HepG2 (cell line): ENCODE results near the gene DLX6. TPM values are rescaled to one million over a fixed set of nuclear protein-coding genes. Genes with fewer than 3 reads are reported as not detected.

Experiments used
- ATAC-seq: fragments of 200-7000 bp; cut with Tn5 transposase; 3 replicates; pipeline ENCODE4 v1.9.1; 2020; ENCODE audit warnings: mild to moderate bottlenecking, moderate library complexity
- BruUV-seq: library from RNA; stranded (reverse); fragments of 400-500 nt; replicated peaks from 2 replicates; lab custom pipeline; 2021; lab: Mats Ljungman, UMichigan
- CTCF ChIA-PET: fragments of 300-600 bp; formaldehyde crosslinking; extraction: SDS; loops from one replicate; lab custom pipeline; 2021; ENCODE audit warnings: low total read pairs, inconsistent platforms, low intra/inter-chr PET ratio; lab: Yijun Ruan, JAX
- POLR2A ChIA-PET: fragments of 350-600 bp; sonication (Branson Sonifier 250); formaldehyde crosslinking; loops from one replicate; lab custom pipeline; 2020; ENCODE audit warnings: antibody characterized with exemption, inconsistent platforms; lab: Yijun Ruan, JAX
- DNase-seq: peaks from one replicate; pipeline ENCODE4 v3.0.0-alpha.2; 2015; ENCODE audit warnings: low spot score
- FAIRE-seq: peaks from 3 replicates; lab custom pipeline; 2011; peaks lifted over from hg19 to GRCh38; lab: Jason Lieb, UNC
- H2AFZ ChIP-seq: one replicate; pipeline ENCODE4 v1.6.1; 2011; ENCODE audit warnings: low read length, inconsistent platforms
- H3K27ac ChIP-seq: fragments of 300-600 bp; 3 replicates; pipeline ENCODE4 v1.8.0; 2011; ENCODE audit warnings: mixed run types, mild to moderate bottlenecking, mixed read lengths, low read length, inconsistent platforms; ENCODE audit not compliant: insufficient read depth; ENCODE audit errors: extremely low read length
- H3K27me3 ChIP-seq, 2 experiments: fragments of 200-600 bp in 1 of 2; 2 replicates in 1 of 2; 3 replicates in 1 of 2; pipeline versions ENCODE4 v1.6.0 to v1.8.0; 2011; ENCODE audit warnings: low read length in 2 of 2, mild to moderate bottlenecking in 2 of 2, moderate library complexity in 2 of 2, inconsistent platforms in 1 of 2; ENCODE audit not compliant: insufficient read depth in 2 of 2, control insufficient read depth in 1 of 2
- H3K36me3 ChIP-seq, 2 experiments: fragments of 200-600 bp in 1 of 2; replicated peaks in 1 of 2; 2 replicates in 1 of 2; 3 replicates in 1 of 2; pipeline versions ENCODE4 v1.5.1 to v1.8.0; 2011; ENCODE audit warnings: low read length in 2 of 2, inconsistent platforms in 1 of 2; ENCODE audit not compliant: insufficient read depth in 2 of 2, control insufficient read depth in 1 of 2
- H3K4me1 ChIP-seq: 2 replicates; pipeline ENCODE4 v1.5.1; 2012; ENCODE audit warnings: low read length, inconsistent platforms; ENCODE audit not compliant: insufficient read depth
- H3K4me2 ChIP-seq: 2 replicates; pipeline ENCODE4 v1.6.0; 2011; ENCODE audit warnings: low read depth, low read length, inconsistent platforms
- H3K4me3 ChIP-seq, 3 experiments: fragments of 200-600 bp in 1 of 3; sonication (generic), shearing (Covaris generic) in 1 of 3; replicated peaks in 1 of 3; 2 replicates each; pipeline ENCODE4 v1.5.1; 2011 to 2016; ENCODE audit warnings: low read length in 3 of 3, inconsistent platforms in 2 of 3, low read depth in 2 of 3, mild to moderate bottlenecking in 2 of 3, control low read depth in 1 of 3, mixed read lengths in 1 of 3; ENCODE audit not compliant: insufficient read depth in 1 of 3
- H3K79me2 ChIP-seq: one replicate; pipeline ENCODE4 v1.6.1; 2011; ENCODE audit warnings: low read length, inconsistent platforms; ENCODE audit not compliant: insufficient read depth
- H3K9ac ChIP-seq: 2 replicates; pipeline ENCODE4 v1.6.0; 2011; ENCODE audit warnings: mild to moderate bottlenecking, low read depth, low read length, inconsistent platforms; ENCODE audit not compliant: insufficient read depth
- H3K9me3 ChIP-seq: 2 replicates; pipeline ENCODE4 v1.5.1; 2012; ENCODE audit warnings: mild to moderate bottlenecking, low read length
- H4K20me1 ChIP-seq: 2 replicates; pipeline ENCODE4 v1.6.0; 2011; ENCODE audit warnings: inconsistent platforms, mild to moderate bottlenecking, low read length, moderate library complexity; ENCODE audit not compliant: insufficient read depth
- DNMT1 ChIP-seq: sonication (generic); formaldehyde crosslinking; IDR thresholded peaks from 2 replicates; pipeline ENCODE4 v1.5.1; 2020; ENCODE audit warnings: mild to moderate bottlenecking, missing genetic modification reagents
- FOSL2 ChIP-seq: sonication (generic); formaldehyde crosslinking; IDR thresholded peaks from 2 replicates; pipeline ENCODE4 v1.4.0; 2020; ENCODE audit warnings: missing genetic modification reagents
- HBP1 ChIP-seq: IDR thresholded peaks from 2 replicates; pipeline ENCODE4 v1.6.1; 2016; ENCODE audit warnings: low read depth, control low read depth
- HNF1B ChIP-seq: sonication (generic); formaldehyde crosslinking; IDR thresholded peaks from 2 replicates; pipeline ENCODE4 v1.5.1; 2020; ENCODE audit warnings: mild to moderate bottlenecking, moderate library complexity, missing genetic modification reagents
- IKZF5 ChIP-seq: IDR thresholded peaks from 2 replicates; pipeline ENCODE4 v1.6.1; 2018; ENCODE audit warnings: missing genetic modification reagents, mild to moderate bottlenecking, missing compliant biosample characterization
- KMT2A ChIP-seq: sonication (generic); formaldehyde crosslinking; IDR thresholded peaks from 2 replicates; pipeline ENCODE4 v1.4.0; 2020; ENCODE audit warnings: missing genetic modification reagents
- MAX ChIP-seq: IDR thresholded peaks from 2 replicates; pipeline ENCODE4 v1.6.1; 2012; ENCODE audit warnings: inconsistent platforms
- NFIC ChIP-seq: IDR thresholded peaks from 2 replicates; pipeline ENCODE4 v1.6.1; 2012; ENCODE audit warnings: mild to moderate bottlenecking, low read length, inconsistent platforms
- SRY ChIP-seq: sonication (generic); formaldehyde crosslinking; IDR thresholded peaks from 2 replicates; pipeline ENCODE4 v1.8.0; 2022; ENCODE audit warnings: mild to moderate bottlenecking, missing genetic modification reagents
- TEAD3 ChIP-seq: optimal IDR thresholded peaks from 2 replicates; pipeline ENCODE3; 2016; ENCODE audit warnings: borderline replicate concordance
- ZBTB46 ChIP-seq: sonication (generic); formaldehyde crosslinking; IDR thresholded peaks from 2 replicates; pipeline ENCODE4 v1.4.0; 2020; ENCODE audit warnings: mild to moderate bottlenecking, missing genetic modification reagents, borderline replicate concordance
- ZNF569 ChIP-seq: sonication (generic); formaldehyde crosslinking; IDR thresholded peaks from 2 replicates; pipeline ENCODE4 v1.5.0; 2020; ENCODE audit warnings: mild to moderate bottlenecking, missing genetic modification reagents, moderate library complexity, borderline replicate concordance
- ZNF644 ChIP-seq: IDR thresholded peaks from 2 replicates; pipeline ENCODE4 v1.6.1; 2016; ENCODE audit warnings: low read depth
- ZSCAN9 ChIP-seq: IDR thresholded peaks from 2 replicates; pipeline ENCODE4 v1.6.1; 2016; ENCODE audit warnings: borderline replicate concordance
- WGBS: methylation state at CpG from one replicate; pipeline ENCODE4 v1.1.6; 2017; ENCODE audit warnings: low lambda C conversion rate; 5-methylcytosine and 5-hydroxymethylcytosine counted together
- in situ Hi-C: cut with HindIII; loops from 2 replicates; pipeline ENCODE4 v1.10.0; 2017; ENCODE audit warnings: low pct_unique_long_range_greater_than_20kb; ENCODE audit not compliant: extremely low pct_ligation_motif_present
- intact Hi-C: fragments of 100-400 bp; cut with micrococcal nuclease; formaldehyde crosslinking; loops from one replicate; pipeline ENCODE4 v1.10.0; 2022; ENCODE audit not compliant: unreplicated experiment
- polyA plus RNA-seq, 8 experiments: library from polyadenylated mRNA; depleted of rRNA in 3 of 8; stranded (reverse) in 7 of 8; unstranded in 1 of 8; fragments of >200 nt; fragmentation: Illumina TruSeq in 4 of 8; extraction: Trizol in 4 of 8; gene quantifications; 2 replicates each; pipeline versions ENCODE4 v1.2.1 to v1.2.3, GENCODE V29; 2011 to 2016; ENCODE audit warnings: low read depth in 4 of 8, missing spikeins in 1 of 8, mixed read lengths in 1 of 8; ENCODE audit not compliant: insufficient read depth in 1 of 8
- total RNA-seq, 5 experiments: library from RNA; depleted of rRNA; stranded (reverse); fragments of >200 nt; fragmentation: Illumina TruSeq; extraction: Trizol; gene quantifications; 2 replicates each; pipeline ENCODE4 v1.2.3, GENCODE V29; 2016; ENCODE audit warnings: low read depth in 1 of 5

Gene DLX6
- total and polyA plus RNA-seq, 2 of the 13 experiments (the other 11 are each of a cell fraction or from before 2014, with no cell fraction given): 3.5 to 5.5 TPM

GRCh38 chr7:96982586-96982985 is 22.8 kb upstream of the DLX6 start:
- Histone ChIP-seq H3K9me3 (no peaks in the 10 kb centered on the region), H3K9ac (no peak overlapping the region), H3K27me3 (no peaks in the 10 kb centered on the region), H3K4me2 (no peak overlapping the region), H3K79me2 (no peaks in the 10 kb centered on the region), H3K36me3 (no peaks in the 10 kb centered on the region; a peak in 1 of 5 replicates), H3K27ac (no peak overlapping the region), H4K20me1 (no peaks in the 10 kb centered on the region; the same call in 1 of the 2 replicates), H3K4me3 (no peak overlapping the region), H3K4me1 (peaks cover 31% of the 10 kb centered on the region), H2AFZ (no peak overlapping the region)
- ATAC-seq (no peak), DNase-seq (peak; percentile 15), FAIRE-seq (no peak)
- TF ChIP-seq ZNF644 (CRISPR knock-in tag): peak; percentile 92
- peak; percentile 35 for TF ChIP-seq TEAD3 (CRISPR knock-in tag)
- TF ChIP-seq IKZF5 (CRISPR knock-in tag): no peak
- no peak for TF ChIP-seq ZSCAN9 (CRISPR knock-in tag)
- TF ChIP-seq FOSL2: peak; percentile 68
- POLR2A ChIA-PET: interaction anchor here (1.2 kb wide), 1 partner anchor 34 kb away, joined by 3 read pairs; no protein-coding TSS in a partner anchor
- CTCF ChIA-PET: no interaction called here
- no TSS peak for BruUV-seq
- intact Hi-C loops (no loop called here), in situ Hi-C loops (no loop called here)
- whole genome bisulfite sequencing: 93% methylated on average over 1 of the region's 1 CpG

- no peak overlapping the region for H3K4me2 ChIP-seq
- intact Hi-C loops: no loop called here
- peaks cover 17% of the 10 kb centered on the region for H3K4me1 ChIP-seq
- no peaks in the 10 kb centered on the region for H3K79me2 ChIP-seq
- ATAC-seq: no peak
- H3K36me3 ChIP-seq: no peaks in the 10 kb centered on the region
- no peak overlapping the region for H3K4me3 ChIP-seq
- ChIA-PET CTCF (no interaction called here), POLR2A (interaction anchor here (3.2 kb wide), 1 partner anchor 20 kb away, joined by 14 read pairs; the partner anchor contains the start of gene DLX6)
- H3K9me3 ChIP-seq: no peaks in the 10 kb centered on the region
- BruUV-seq: no TSS peak
- in situ Hi-C loops: no loop called here
- WGBS: 96% methylated on average over 1 of the region's 1 CpG
- no peaks in the 10 kb centered on the region for H4K20me1 ChIP-seq
- H2AFZ ChIP-seq: no peak overlapping the region
- no peaks in the 10 kb centered on the region for H3K27me3 ChIP-seq
- H3K9ac ChIP-seq: no peak overlapping the region
- no peak for DNase-seq
- FAIRE-seq: no peak
- H3K27ac ChIP-seq: no peak overlapping the region
- TF ChIP-seq HNF1B (CRISPR knock-in tag) (no peak), ZNF569 (CRISPR knock-in tag) (no peak), NFIC (no peak), SRY (CRISPR knock-in tag) (no peak), DNMT1 (CRISPR knock-in tag) (no peak), HBP1 (CRISPR knock-in tag) (no peak), MAX (no peak), ZBTB46 (no peak), KMT2A (CRISPR knock-in tag) (no peak)
Observed at GRCh38 chr7:96985992-96986391, 19.4 kb upstream of the DLX6 start.
